ENCODE measurements around the gene ESRRG.

ESRRG gene

DNA sequence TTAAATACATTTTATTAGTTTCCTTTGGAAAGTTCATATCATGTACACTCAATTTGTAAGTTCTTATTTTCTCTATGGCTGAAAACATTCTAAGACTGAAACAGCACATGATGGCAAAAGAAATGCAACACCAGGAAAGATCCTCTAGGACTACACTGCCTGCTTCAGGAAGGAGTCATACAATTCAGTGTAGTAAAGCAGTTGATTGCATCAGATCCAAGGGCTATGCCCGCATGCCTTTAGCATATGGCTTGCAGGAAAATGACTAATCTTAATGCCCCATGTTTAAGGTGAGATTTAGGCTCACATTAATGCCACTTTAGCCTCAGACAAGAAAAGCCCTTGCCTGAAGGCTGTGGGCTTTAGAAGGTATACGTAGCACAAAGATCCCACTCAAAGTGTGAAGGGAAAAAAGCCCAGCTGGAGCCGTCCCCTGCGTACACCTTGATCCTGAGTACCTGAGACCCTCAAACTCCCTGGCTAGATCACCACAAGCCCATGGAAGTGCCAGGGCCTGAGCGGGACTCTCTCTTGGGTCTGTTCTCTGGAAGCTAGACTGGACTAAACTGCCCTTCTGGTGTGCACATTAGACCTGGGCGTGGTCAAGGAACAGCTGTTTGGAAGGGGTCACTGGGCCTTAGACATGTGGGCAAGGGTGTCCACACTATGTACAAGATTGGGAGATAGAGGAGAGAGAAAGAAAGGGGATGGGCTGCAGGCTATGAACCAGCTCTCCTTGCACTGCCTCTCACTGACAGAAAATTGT, 52.9 kb downstream of the ESRRG start:
- H3K9me3 ChIP-seq (ENCODE audit: low read length), result no peaks in the 10 kb centered on the region
- H3K36me3 ChIP-seq (ENCODE audit: insufficient read depth, low read length), result no peaks in the 10 kb centered on the region
- H2AFZ ChIP-seq (ENCODE audit: low read length), result no peak overlapping the region
- no peak overlapping the region for H3K9ac ChIP-seq (ENCODE audit: low read length)
- no peaks in the 10 kb centered on the region for H4K20me1 ChIP-seq (ENCODE audit: insufficient read depth, low read length)
- H3K4me2 ChIP-seq (ENCODE audit: low read length), result no peak overlapping the region
- no peaks in the 10 kb centered on the region for H3K79me2 ChIP-seq (ENCODE audit: insufficient read depth, low read length)
- H3K27me3 ChIP-seq (ENCODE audit: insufficient read depth, low read length), result no peaks in the 10 kb centered on the region
- H3F3A ChIP-seq (ENCODE audit: insufficient read depth, low read length), result no peaks in the 10 kb centered on the region
- TF ChIP-seq, protein P1, sequence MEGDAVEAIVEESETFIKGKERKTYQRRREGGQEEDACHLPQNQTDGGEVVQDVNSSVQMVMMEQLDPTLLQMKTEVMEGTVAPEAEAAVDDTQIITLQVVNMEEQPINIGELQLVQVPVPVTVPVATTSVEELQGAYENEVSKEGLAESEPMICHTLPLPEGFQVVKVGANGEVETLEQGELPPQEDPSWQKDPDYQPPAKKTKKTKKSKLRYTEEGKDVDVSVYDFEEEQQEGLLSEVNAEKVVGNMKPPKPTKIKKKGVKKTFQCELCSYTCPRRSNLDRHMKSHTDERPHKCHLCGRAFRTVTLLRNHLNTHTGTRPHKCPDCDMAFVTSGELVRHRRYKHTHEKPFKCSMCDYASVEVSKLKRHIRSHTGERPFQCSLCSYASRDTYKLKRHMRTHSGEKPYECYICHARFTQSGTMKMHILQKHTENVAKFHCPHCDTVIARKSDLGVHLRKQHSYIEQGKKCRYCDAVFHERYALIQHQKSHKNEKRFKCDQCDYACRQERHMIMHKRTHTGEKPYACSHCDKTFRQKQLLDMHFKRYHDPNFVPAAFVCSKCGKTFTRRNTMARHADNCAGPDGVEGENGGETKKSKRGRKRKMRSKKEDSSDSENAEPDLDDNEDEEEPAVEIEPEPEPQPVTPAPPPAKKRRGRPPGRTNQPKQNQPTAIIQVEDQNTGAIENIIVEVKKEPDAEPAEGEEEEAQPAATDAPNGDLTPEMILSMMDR (IDR thresholded peaks at IDR 0.05; ENCODE audit: low read length), result no peak
- H3K9me2 ChIP-seq (ENCODE audit: low read depth, low read length), result no peaks in the 10 kb centered on the region
- no peak overlapping the region for H3K4me3 ChIP-seq (ENCODE audit: low read depth, low read length, poor library complexity, severe bottlenecking)
- H3K4me1 ChIP-seq (ENCODE audit: insufficient read depth, low read length, severe bottlenecking), result no peaks in the 10 kb centered on the region
- H3K27ac ChIP-seq (ENCODE audit: low read depth, low read length, poor library complexity, severe bottlenecking), result no peak overlapping the region

- TF ChIP-seq EZH2 (IDR thresholded peaks at IDR 0.05; ENCODE audit: borderline replicate concordance, low read length), result no peak
- TF ChIP-seq, protein P1 (IDR thresholded peaks at IDR 0.05; ENCODE audit: low read length), result no peak
- no peaks in the 10 kb centered on the region for H3F3A ChIP-seq (ENCODE audit: insufficient read depth, low read length)
- no peaks in the 10 kb centered on the region for H3K9me2 ChIP-seq (ENCODE audit: low read depth, low read length)
- no peaks in the 10 kb centered on the region for H3K9me3 ChIP-seq (ENCODE audit: low read length)
- no peak overlapping the region for H3K4me2 ChIP-seq (ENCODE audit: low read length)
- H3K4me3 ChIP-seq (ENCODE audit: low read depth, low read length, poor library complexity, severe bottlenecking), result no peak overlapping the region
- H3K79me2 ChIP-seq (ENCODE audit: insufficient read depth, low read length), result no peaks in the 10 kb centered on the region
- H3K36me3 ChIP-seq (ENCODE audit: insufficient read depth, low read length), result no peaks in the 10 kb centered on the region
- no peak overlapping the region for H3K27ac ChIP-seq (ENCODE audit: low read depth, low read length, poor library complexity, severe bottlenecking)
- H3K9ac ChIP-seq (ENCODE audit: low read length), result no peak overlapping the region
- H3K27me3 ChIP-seq (ENCODE audit: insufficient read depth, low read length), result no peaks in the 10 kb centered on the region
- H3K4me1 ChIP-seq (ENCODE audit: insufficient read depth, low read length, severe bottlenecking), result no peaks in the 10 kb centered on the region
- no peaks in the 10 kb centered on the region; the same call in 1 of the 2 replicates for H4K20me1 ChIP-seq (ENCODE audit: insufficient read depth, low read length)
- no peak overlapping the region for H2AFZ ChIP-seq (ENCODE audit: low read length)
Measured at GRCh38 chr1:216666441-216666840, 56.8 kb downstream of the ESRRG start.

- H3K4me3 ChIP-seq (ENCODE audit: low read depth, low read length, poor library complexity, severe bottlenecking), result no peak overlapping the region
- no peaks in the 10 kb centered on the region for H3K9me2 ChIP-seq (ENCODE audit: low read depth, low read length)
- TF ChIP-seq EZH2 (IDR thresholded peaks at IDR 0.05; ENCODE audit: borderline replicate concordance, low read length), result no peak
- TF ChIP-seq, protein P1 (IDR thresholded peaks at IDR 0.05; ENCODE audit: low read length), result no peak
- H3K4me2 ChIP-seq (ENCODE audit: low read length), result no peak overlapping the region
- H3F3A ChIP-seq (ENCODE audit: insufficient read depth, low read length), result no peaks in the 10 kb centered on the region
- no peaks in the 10 kb centered on the region for H3K4me1 ChIP-seq (ENCODE audit: insufficient read depth, low read length, severe bottlenecking)
- no peak overlapping the region for H2AFZ ChIP-seq (ENCODE audit: low read length)
- H3K9me3 ChIP-seq (ENCODE audit: low read length), result no peaks in the 10 kb centered on the region
- no peaks in the 10 kb centered on the region for H3K27me3 ChIP-seq (ENCODE audit: insufficient read depth, low read length)
- H3K27ac ChIP-seq (ENCODE audit: low read depth, low read length, poor library complexity, severe bottlenecking), result no peak overlapping the region
- H3K36me3 ChIP-seq (ENCODE audit: insufficient read depth, low read length), result no peaks in the 10 kb centered on the region
- no peaks in the 10 kb centered on the region for H3K79me2 ChIP-seq (ENCODE audit: insufficient read depth, low read length)
- H3K9ac ChIP-seq (ENCODE audit: low read length), result no peak overlapping the region
- H4K20me1 ChIP-seq (ENCODE audit: insufficient read depth, low read length), result no peaks in the 10 kb centered on the region; the same call in 1 of the 2 replicates
Measured at GRCh38 chr1:216665856-216666255, 57.4 kb downstream of the ESRRG start.

Data from OCI-LY1 (cell line).